NK-92 treated with Interleukin-12 subunit alpha and Interleukin-12 subunit beta, amount 100 ng/mL, for 24 hours (cell line): Measurements from ENCODE around the gene POLN.
A peak's percentile ranks its signal among the peaks of the same experiment; 100 is the strongest.

ENCODE experiments used
- DNase-seq: peaks from one replicate; lab custom pipeline; 2025; lab: John Stamatoyannopoulos, UW

The POLN gene

DNA sequence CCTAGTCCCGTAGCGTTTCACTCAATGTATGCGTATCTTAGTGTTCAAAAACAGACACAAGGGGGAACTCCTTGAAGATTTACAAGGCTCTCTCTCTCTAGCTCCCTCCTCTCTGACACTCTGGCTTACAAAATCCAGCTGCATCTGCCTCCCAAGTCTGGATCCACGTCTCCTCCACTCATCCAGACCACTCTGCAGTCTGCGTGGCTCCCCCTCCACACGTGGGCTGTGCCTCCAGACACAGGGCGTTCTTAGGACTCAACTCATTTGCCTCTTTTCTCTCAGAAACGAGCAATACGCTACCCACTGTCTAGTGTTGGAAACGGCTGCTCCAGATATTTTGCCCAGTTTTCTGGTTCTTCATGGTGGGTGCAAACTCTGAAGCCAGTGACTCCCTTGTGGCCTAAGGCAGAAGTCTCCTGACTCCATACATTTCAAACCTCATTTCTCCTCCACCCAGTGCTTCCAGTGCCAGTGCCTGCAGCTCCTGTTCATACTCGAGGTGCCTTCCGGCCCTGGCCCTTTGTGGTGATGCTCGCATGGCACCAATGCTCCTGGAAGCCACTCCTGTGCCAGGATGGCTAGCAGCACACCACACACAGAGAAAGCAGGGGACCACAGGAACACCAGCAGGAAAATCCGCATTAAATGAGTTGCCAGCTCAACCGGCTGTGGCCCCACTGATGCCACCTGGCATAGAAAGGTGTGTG, 158.7 kb downstream of the POLN start:
- no peak for DNase-seq

DNA sequence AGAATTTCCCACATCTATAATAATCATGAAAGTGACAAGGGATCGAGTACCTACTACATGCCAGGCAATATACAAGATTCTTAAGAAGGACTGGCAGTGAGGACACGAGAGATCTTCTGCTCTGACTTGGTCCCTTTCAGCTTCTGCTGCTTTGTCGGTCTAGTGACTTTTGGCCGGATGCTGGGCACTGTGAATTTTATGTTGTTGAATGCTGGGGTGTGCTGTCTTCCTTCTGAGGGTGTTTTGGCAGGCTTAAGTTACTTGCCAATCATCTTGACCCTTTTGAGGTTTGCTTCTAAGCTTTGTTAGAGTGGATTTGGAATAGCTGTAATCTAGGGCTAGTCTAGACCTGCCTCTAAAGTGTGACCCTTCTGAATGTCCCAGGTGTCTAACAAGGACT, 159.3 kb downstream of the POLN start:
- DNase-seq = no peak

DNA sequence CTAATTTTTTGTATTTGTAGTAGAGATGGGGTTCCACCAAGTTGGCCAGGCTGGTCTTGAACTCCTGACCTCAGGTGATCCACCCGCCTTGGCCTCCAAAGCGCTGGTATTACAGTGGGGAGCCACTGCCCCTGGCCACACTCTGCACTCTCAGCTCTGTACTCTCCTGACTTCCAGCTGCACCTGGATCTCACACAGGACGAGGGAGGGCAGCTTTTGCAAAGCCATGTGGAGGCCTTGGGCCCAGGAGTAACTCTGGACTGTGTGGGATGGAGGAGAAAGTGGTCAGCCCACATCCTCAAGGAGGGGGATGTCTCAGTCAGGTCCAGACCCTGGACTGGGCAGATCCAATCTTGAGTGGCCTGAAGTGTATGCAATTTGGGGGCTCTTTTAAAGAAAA, 159.8 kb downstream of the POLN start:
- DNase-seq = no peak

DNA sequence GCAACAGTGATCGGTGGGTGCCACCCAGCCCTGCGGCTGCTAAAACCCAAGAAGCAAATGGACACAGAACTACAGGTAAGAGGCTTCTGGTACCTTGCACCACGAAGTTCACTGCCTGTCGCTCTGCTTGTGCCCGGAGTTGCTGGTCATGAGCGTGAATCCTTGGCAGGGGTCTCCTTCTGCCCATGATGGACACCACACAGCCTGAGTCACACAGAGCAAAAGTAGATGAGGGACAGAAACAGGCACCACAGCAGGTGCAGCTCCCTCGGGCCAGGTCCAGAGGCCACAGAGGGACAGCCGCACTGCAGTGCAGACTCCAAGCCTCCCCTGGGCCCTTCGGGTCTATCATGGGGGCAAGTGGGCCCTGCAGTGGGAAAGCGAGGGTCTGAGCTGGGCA, 160.4 kb downstream of the POLN start:
- no peak for DNase-seq

DNA sequence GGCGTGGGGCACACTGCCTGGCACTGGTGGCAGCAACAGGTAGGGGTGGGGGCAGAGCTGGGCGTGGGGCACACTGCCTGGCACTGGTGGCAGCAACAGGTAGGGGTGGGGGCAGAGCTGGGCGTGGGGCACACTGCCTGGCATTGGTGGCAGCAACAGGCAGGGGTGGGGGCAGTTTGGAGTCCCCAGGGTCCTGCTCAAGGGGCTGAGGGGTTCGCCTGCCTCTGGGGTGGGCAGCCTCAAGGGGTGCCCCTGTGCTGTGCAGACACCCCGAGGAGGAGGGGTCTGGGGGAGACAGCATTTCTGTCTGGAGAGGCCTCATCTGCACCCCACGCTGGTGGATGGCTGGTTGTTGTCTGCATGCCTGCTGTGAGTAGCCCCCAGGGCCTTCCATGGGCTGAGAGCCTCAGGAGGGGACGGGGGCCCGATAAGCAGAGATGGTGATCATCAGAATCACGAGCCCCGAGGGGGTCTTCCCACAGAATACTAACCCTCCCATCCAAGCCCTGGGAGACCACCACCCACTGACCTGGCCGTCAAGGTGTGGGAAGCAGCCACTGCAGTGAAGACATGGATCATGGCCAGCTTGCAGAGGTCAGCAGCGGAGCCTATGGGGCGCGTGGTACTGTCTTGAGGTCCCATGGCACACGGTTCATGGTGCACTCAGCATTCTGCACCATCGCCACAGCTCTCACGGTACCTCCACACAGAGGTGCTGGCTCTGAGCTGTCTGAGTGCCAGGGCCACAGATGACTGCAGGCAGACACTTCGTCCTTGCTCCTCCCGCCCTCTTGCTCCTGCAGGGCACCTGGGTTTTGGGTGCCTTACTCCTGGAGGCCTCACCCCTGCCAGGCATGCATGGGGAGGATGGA, 161.3 kb downstream of the POLN start:
- no peak for DNase-seq

DNA sequence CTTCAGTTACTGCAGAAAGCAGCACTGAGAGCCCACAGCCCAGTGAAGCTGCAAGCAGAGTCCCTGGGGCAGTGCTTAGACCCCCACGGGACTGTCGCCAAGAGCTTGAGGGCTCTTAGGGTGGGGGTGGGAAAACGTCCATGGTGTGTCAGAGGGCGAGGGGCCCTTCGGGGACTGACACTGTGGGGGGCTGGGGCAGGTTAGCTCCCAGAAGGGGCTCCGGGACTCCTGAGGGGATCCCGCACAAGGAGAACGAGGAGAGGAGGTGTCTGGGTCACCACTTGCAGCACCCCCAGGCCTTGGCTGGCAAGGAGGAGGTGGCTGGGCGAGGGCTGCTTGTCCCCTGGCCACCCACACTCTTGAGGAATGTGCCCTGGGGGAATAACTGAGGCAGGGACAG, 162.0 kb downstream of the POLN start:
- DNase-seq = no peak

DNA sequence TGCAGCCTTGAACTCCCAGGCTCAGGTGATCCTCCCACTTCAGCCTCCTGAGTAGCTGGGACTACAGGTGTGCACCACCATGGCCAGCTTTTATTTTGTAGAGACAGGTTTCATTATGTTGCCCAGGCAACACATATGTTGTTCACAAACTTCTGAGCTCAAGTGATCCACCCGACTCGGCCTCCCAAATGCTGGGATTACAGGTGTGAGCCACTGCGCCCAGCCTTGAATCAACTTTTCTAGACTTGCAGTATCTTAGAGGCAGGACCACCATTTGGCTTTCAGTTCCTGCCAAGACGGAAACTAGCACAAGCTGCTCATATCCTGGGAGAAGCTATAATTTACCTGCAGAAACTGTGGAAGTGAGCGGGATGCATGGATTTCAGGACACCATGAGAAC, 162.9 kb downstream of the POLN start:
- no peak for DNase-seq

DNA sequence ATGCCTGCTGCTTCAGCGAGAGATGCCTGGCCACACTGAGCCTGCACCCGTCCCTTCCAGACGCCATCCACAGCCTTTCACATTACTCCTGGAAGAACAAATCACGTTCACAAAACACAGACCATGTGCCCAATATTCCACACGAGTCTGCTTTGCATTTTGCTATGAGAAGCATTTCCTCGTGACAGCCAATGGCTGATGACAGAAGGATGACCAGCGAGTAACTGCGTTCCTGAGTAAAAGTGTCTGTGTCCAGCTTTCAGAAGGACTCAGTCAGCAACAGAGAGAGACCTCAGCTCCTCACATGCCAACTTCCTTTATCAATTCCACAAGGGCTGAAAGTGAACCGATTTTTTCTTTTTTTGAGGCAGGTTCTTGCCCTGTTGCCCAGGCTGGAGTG, 163.3 kb downstream of the POLN start:
- DNase-seq = no peak

DNA sequence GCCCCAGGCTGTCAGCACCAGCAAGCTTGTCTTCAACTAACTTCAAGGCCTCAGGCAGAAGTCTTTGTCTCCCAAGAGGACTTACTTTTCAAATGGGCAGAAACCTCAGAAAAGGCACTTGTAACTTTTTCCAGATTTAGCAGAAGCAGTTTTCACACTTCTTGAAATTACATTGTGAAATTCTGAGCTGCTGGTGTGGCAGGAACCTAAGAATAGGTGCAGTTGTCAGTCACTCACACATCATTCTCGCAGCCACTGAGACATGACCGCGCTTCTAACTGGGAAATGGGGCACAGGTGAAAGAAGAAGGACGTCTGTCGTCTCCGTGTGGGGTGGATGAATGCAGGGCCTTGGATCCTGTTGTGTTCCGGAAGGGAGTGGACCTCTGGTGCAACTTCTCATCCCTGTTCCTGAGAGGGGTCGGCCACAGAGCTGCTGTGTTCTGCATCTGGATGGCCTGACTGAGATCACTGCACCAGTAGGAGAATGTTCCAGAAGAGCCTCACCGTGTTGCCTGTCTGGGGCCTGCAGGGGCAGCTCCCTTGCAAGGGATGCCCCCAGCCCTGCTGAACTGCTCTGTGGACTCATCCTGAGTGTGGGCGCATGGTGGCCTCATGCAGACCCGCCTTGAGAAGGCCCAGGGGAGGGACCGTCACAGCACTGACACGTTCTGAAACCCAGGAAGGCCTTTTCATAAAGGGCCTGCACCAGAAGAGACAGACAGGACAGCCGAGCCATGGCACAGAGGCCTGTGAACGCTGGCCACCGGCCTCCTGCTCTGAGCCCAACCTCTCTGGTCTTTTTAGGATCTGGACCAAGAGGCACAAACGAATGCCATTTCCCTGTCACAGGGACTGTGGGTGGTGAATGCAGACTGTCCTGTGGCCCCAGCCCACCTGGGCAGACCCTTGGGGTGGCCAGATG, 164.1 kb downstream of the POLN start:
- DNase-seq = peak; percentile 69

DNA sequence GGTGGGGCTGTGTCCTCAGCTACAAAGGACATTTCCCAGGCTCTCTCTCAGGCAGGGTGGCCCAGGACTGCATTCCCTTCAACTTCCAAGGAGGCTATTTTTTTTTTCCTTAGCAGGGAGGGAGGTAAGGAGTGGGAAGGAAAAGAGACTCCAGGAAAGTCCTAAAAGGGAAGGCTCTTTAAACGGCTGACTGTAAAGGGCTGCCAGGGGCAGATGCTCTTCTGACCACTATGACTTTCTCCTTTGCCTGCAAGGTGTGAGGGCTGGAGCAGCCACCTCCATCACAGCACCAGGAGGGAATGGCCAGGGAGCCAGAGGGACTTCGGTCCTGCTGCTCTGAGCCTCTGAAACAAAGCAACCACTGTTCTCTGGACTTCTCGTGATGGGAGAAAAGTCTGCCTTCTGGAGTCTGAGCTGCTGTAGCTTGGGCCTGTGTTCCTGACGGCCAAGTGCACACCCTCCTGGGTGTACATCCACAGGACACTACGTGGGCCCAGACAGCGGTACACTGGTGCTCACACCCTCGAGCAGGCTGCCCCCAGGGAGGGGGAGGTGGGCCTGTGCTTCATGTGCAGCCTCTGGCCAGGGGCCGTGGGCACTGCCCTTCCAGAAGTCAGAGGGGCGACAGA, 164.9 kb downstream of the POLN start:
- DNase-seq = peak; percentile 58

DNA sequence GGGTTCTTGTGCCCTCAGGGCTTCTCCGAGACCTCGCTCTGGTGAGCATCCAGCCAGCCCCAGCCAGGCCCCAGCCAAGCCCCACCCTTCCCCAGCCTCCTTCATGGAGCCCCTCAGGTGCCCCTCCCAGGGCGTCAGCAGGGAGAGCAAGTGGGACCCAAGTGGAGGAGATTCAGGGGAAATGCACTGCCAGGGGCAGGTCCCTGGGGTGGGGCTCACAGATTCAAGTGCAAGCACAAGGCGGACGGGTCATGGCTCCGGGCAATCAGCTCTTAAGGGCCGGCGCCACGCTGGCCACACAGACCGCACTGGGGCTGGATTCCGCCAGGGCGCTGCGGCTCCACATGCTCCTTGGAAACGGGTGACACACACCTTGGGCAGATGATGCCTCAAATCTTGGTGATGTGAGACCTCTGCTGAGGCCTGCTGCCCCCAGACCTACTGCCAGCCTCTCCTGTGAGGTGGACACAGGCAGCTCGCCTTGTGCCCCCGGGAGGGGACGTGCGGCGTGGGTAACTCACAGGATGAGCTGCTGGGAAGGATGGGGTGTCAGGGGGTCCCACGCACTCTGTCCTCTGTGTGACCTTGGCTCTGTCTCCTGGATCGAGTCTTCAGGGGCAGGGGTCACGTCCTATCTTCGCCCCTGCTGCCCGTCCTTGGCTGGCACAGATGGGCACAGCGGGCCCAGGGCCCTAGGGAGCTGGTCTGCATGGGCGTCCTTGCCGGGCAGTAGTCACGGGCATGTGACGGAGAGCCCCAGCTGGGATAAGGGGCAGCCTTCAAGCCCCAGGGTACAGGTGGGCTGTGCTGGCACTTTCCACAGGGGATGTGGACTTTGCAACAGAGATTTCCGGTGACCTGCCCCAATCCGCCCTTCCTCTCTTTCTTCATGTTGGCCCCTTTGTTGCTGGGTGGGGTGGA, 165.7 kb downstream of the POLN start:
- DNase-seq = no peak

DNA sequence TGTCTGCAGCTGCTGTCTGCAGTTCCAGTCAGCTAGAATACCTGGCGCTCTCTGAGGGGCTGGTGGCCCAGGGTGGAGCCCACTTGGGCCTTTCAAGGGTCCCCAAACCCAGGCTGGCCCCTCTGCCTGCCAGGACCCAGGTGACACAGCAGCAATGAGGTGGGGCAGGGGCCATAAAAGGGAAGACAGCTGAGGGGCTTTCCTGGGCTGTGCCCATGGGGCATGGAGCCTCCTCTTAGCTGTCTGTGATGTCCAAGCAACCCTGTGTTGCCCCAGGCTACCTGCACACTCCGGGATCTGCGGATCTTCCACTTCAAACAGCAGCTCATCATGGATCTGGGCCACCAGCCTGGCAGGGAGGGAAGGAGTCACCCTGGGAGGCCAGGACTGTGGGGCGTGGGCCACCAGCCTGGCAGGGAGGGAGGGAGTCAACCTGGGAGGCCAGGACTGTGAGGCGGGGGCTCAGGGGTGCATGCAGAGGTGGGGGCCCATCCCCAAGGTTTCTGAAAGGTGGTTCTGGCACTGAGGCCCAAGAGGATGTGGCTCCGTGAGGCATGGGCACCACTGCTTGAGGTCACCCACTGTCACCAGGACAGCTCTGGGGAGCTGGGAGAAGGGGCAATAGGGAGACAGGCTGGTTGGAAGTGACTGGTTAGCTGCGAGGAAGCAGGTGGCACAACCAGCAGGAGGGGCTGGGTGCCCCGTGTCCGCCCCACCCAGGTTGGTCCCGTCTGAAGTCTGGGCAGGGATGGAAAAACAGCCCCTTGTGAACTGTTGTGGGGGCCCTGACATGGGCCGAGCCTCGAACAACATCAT, 166.5 kb downstream of the POLN start:
- DNase-seq = no peak

DNA sequence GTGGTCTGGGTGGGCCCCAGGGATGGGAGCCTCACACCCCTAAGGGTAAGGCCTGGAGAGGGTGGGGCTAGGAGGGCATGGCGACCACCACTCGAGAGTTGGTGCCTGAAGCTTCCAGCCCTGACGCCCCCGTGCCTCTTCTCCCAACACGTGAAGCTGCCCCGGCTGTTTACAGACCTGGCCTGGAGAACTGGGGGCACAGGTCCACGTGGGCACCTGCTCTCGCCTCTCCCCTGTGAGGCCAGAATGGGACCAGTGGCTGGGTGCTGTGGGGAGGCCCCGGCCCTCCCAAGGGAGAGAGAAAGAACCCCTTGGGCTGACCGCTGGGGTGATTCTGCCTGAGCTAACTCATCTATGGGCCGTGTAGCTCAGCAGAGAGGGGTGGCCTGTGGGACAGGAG, 167.3 kb downstream of the POLN start:
- no peak for DNase-seq

DNA sequence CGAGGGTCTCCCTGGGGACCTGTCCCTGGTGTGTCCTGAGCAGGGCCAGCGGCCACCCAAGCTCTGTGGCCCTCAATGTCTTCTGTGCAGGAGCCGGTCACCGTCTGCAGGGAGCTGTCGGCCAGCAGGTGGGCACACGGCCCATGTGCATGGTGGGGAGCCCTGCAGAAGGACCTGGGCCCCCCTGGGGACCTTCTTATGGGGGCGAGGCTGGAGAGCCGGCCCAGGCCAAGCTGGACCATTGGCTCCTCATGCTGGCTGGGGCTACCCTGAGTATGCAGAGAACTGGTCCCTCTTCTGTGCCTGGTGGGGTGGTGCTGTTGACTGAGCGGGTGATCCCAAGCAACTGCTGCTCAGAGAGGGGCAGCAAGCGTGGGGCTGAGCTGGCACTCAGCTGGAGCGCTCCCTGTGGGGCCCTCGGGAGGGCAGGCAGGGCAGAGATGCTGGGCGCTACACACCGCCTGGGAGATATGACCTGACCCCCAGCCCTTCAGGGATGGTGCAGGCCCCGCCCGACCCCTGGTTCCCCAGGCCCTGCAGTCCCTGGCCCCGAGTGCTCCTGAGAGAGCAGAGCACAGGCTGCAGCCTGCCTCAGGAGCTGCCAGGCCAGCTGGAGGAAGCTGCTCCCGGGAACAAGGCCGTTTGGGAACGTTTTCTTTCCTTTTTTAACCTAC, 168.0 kb downstream of the POLN start:
- no peak for DNase-seq

DNA sequence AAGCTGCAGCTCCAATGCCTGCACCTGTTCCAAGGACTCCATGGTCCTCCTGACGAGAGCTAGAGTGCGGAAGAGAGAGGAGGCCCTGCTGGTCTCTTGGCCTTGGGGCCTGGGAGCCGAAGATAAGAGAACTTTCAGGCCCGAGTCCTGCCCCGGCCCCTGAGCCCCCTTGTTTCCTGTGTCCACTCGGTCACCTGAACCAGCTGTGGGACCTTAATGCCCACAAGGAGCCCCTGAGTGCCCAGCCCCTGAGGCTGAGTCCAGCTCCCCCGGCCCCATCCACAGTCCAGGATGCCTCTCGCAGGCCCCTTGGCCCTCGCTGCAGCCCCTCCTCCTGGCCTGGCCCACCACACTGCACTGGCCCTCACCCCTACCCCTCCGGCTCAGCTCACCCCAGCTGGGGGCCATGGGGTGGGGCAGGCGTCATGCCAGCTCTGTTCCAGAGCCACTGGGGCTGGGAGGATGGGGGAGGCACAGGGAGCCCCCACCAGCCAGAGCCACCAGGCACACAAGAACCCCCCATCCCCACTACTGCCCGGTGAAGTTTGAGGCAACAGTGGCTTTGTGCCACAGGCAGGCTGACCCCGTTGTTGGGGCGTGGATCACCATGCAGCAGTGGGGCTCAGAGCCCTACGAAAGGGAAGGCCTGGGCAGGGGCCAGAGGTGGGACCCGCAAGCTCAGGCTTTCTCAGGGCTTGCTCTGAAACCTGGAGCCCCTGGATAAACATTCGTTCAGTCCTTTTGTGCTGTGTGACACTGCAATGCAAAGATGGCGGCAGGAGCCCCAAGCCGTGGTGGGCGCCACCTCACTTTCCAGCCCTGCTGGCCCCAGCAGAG, 168.7 kb downstream of the POLN start:
- no peak for DNase-seq

DNA sequence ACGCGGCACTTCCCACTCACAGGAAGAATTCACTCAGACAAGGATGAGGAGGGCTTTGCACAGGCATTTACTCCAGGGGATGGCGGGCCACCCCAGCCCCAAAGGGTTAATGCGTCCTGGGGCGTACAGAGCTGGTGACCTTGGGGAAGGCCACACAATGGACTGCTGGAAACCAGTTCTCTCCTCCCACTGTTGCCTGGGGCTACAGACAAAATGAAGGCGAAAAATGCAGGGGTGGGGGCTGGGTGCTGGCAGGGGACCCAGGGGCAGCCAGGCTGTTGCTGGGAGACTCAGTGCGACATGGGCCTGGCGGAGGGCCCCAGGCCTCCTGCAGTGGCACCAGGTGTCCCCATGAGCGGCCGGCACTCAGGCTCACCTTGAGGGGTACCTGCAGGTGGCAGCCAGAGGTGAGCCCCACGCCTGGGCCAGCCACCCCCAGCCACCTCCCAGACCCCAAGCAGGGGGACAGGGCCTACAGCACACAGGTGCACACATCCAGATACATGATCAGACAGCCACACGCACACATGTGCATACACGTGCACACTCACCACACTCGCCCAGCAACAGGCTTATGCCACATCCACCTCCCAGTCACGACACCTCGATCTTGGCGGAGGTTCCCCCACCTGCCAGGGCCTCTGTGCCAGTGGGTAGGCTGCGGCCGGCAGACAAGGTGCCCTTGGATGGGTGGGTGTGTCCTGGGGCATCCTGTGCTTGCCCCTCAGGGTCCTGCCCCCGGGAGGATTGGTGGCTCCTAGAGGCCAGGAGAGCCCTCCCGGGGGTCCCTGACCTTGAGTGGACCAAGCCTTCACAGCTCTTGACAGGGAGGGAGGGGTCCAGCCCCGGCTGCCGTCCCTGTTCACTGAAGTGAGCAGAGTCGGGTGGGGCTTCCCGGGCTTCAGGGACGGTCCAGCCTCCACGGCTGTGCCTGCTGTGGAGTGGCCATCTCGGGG, 169.7 kb downstream of the POLN start:
- DNase-seq = no peak

DNA sequence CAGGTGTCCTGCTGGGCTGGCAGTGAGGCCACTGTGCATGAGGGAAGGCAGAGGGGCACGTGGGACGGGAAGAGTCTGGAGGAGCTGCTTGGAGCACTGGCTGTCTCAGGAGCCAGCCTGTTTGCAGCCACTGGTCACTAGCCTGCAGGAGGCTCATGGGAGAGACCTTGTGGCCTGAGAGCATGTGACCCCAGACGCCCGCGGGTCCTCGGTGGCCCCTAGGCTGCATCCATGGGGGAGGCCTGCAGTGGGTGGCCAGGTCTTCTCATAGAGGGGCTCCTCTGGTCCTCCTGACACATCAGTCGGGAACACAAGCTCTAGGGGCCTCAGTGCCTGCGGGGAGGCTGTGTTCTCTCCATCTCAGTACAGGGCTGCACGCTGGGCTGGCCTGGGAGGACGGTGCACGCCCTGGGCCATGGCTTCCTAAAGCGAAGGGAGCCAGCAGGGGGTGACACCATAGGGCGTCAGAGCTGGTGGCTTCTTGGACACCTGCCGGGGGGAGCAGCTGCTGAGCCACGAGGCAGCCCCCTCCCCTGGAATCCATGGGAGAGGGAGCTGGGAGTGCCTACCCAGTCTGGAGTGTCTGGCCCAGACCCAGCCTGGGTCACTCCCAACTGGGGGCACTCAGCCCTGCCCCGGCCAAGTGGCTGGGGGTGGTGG, 170.5 kb downstream of the POLN start:
- no peak for DNase-seq
